ENCODE measurements around the gene ANKH.

- TF ChIP-seq POLR2A (IDR thresholded peaks at IDR 0.05): no peak
- no peak for TF ChIP-seq CTCF (IDR thresholded peaks at IDR 0.05 in 8 of 11, conservative IDR thresholded peaks at IDR 0.05 in 3 of 11)
Observed at GRCh38 chr5:14810282-14810681, 61.3 kb downstream of the ANKH start.
